ENCODE data around the gene CYB561A3. TPM values are rescaled to one million over a fixed set of nuclear protein-coding genes. Genes with fewer than 3 reads are reported as not detected.

Gene CYB561A3
- total and polyA plus RNA-seq, 2 experiments from 2014 or later, result 9.8 to 30.8 TPM

DNA sequence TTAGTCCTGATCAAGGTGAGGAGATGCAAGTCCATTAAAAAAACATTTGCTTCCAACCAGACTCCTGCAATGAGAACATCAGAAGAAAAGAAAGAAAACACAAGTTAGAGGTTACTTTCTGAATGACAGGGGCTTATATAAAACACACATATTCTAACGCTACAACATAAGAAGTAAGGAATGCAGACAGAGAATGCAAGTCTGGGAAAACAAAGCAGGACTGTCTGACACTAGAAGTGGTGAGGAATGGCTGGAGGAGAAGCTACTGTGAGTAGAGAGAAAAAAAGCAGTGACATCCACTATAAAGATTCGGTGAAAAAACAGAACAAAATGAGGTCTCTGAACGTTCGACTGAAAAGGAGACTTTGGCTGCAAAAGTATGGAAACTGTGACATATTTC is 43.0 kb upstream of the CYB561A3 start:
- peaks cover 57% of the 10 kb centered on the region for H3K36me3 ChIP-seq (ENCODE audit: insufficient read depth)
- no peak overlapping the region for H2AFZ ChIP-seq
- no peak overlapping the region for H3K4me3 Mint-ChIP-seq
- peaks cover 37% of the 10 kb centered on the region for H3F3A ChIP-seq (replicated peaks; ENCODE audit: low read depth)
- no peaks in the 10 kb centered on the region for H3K9me2 ChIP-seq (ENCODE audit: insufficient read depth)
- H3K4me2 ChIP-seq, result no peak overlapping the region
- no peaks in the 10 kb centered on the region for H3K4me1 ChIP-seq (ENCODE audit: insufficient read depth)
- DNase-seq (ENCODE audit: low spot score), result no peak
- no peaks in the 10 kb centered on the region for H3K4me1 Mint-ChIP-seq
- H3K79me2 ChIP-seq (replicated peaks; ENCODE audit: insufficient read depth), result no peaks in the 10 kb centered on the region
- H3K36me3 Mint-ChIP-seq (ENCODE audit: low read depth), result peaks cover 68% of the 10 kb centered on the region
- no peaks in the 10 kb centered on the region; the same call in 2 of the 3 replicates for H3K9me3 Mint-ChIP-seq
- H3K4me3 ChIP-seq, result no peak overlapping the region
- H3K27me3 ChIP-seq (ENCODE audit: insufficient read depth), result no peaks in the 10 kb centered on the region
- 0 out of 2 replicates have a peak overlapping the region, but pooled peaks have one; percentile 32 for H3K27ac ChIP-seq (ENCODE audit: low read depth)
- peaks cover 35% of the 10 kb centered on the region for H4K20me1 ChIP-seq (replicated peaks; ENCODE audit: insufficient read depth)
- H3K27ac Mint-ChIP-seq, result no peak overlapping the region
- no peak for ATAC-seq
- H3K27me3 Mint-ChIP-seq (ENCODE audit: insufficient read depth, low read depth, poor library complexity), result no peaks in the 10 kb centered on the region
- no peak for TF ChIP-seq ZNF114 (CRISPR knock-in tag; IDR thresholded peaks at IDR 0.05)
- TF ChIP-seq, protein P1, sequence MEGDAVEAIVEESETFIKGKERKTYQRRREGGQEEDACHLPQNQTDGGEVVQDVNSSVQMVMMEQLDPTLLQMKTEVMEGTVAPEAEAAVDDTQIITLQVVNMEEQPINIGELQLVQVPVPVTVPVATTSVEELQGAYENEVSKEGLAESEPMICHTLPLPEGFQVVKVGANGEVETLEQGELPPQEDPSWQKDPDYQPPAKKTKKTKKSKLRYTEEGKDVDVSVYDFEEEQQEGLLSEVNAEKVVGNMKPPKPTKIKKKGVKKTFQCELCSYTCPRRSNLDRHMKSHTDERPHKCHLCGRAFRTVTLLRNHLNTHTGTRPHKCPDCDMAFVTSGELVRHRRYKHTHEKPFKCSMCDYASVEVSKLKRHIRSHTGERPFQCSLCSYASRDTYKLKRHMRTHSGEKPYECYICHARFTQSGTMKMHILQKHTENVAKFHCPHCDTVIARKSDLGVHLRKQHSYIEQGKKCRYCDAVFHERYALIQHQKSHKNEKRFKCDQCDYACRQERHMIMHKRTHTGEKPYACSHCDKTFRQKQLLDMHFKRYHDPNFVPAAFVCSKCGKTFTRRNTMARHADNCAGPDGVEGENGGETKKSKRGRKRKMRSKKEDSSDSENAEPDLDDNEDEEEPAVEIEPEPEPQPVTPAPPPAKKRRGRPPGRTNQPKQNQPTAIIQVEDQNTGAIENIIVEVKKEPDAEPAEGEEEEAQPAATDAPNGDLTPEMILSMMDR (conservative IDR thresholded peaks at IDR 0.05; ENCODE audit: low read depth in 2 of 2), result no peak
- TF ChIP-seq, protein P2, sequence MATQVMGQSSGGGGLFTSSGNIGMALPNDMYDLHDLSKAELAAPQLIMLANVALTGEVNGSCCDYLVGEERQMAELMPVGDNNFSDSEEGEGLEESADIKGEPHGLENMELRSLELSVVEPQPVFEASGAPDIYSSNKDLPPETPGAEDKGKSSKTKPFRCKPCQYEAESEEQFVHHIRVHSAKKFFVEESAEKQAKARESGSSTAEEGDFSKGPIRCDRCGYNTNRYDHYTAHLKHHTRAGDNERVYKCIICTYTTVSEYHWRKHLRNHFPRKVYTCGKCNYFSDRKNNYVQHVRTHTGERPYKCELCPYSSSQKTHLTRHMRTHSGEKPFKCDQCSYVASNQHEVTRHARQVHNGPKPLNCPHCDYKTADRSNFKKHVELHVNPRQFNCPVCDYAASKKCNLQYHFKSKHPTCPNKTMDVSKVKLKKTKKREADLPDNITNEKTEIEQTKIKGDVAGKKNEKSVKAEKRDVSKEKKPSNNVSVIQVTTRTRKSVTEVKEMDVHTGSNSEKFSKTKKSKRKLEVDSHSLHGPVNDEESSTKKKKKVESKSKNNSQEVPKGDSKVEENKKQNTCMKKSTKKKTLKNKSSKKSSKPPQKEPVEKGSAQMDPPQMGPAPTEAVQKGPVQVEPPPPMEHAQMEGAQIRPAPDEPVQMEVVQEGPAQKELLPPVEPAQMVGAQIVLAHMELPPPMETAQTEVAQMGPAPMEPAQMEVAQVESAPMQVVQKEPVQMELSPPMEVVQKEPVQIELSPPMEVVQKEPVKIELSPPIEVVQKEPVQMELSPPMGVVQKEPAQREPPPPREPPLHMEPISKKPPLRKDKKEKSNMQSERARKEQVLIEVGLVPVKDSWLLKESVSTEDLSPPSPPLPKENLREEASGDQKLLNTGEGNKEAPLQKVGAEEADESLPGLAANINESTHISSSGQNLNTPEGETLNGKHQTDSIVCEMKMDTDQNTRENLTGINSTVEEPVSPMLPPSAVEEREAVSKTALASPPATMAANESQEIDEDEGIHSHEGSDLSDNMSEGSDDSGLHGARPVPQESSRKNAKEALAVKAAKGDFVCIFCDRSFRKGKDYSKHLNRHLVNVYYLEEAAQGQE (IDR thresholded peaks at IDR 0.05; ENCODE audit: unreplicated experiment), result no peak

- Histone ChIP-seq H3K36me3 (ENCODE audit: insufficient read depth) (peaks cover 57% of the 10 kb centered on the region), H3K27me3 (ENCODE audit: insufficient read depth) (no peaks in the 10 kb centered on the region), H3K27ac (ENCODE audit: low read depth) (peak overlapping the region; percentile 32; the same call in 1 of the 2 replicates), H3K79me2 (replicated peaks; ENCODE audit: insufficient read depth) (no peaks in the 10 kb centered on the region), H3K4me3 (no peak overlapping the region), H3K4me2 (no peak overlapping the region), H2AFZ (no peak overlapping the region), H3F3A (replicated peaks; ENCODE audit: low read depth) (peaks cover 37% of the 10 kb centered on the region), H3K4me1 (ENCODE audit: insufficient read depth) (no peaks in the 10 kb centered on the region), H4K20me1 (replicated peaks; ENCODE audit: insufficient read depth) (peaks cover 31% of the 10 kb centered on the region), H3K9me2 (ENCODE audit: insufficient read depth) (no peaks in the 10 kb centered on the region)
- Mint-ChIP-seq H3K27ac (no peak overlapping the region), H3K27me3 (ENCODE audit: insufficient read depth, low read depth, poor library complexity) (no peaks in the 10 kb centered on the region), H3K36me3 (ENCODE audit: low read depth) (peaks cover 63% of the 10 kb centered on the region), H3K4me3 (no peak overlapping the region), H3K9me3 (no peaks in the 10 kb centered on the region; the same call in 2 of the 3 replicates), H3K4me1 (no peaks in the 10 kb centered on the region)
- DNase-seq (ENCODE audit: low spot score) (no peak), ATAC-seq (no peak)
- no peak for TF ChIP-seq STAT1 (IDR thresholded peaks at IDR 0.05; ENCODE audit: unreplicated experiment)
- no peak for TF ChIP-seq ZNF114 (CRISPR knock-in tag; IDR thresholded peaks at IDR 0.05)
These were observed 42.4 kb upstream of the CYB561A3 start for GRCh38 chr11:61404103-61404502.

DNA sequence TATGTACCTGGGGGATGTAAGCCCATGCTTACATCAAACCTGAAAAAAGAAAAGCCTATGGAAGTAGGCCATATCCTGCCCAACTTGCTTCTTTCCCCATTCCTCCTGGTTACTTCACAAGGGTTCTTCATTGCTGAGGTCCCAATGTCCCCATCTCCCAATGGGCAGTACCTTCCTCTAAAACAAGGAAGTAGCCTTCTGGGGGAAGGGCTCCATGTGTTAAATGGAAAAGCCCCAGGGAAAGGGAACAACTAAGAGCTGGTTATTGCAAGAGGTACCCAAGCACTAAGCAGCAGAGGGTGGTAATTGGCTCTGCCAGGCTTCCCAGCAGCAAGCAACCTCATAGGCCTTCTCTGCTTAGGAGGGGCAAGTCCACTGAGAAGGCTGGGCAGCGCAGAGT is 42.0 kb upstream of the CYB561A3 start:
- no peak for ATAC-seq
- Mint-ChIP-seq H3K9me3 (no peaks in the 10 kb centered on the region; the same call in 2 of the 3 replicates), H3K36me3 (ENCODE audit: low read depth) (peaks cover 62% of the 10 kb centered on the region), H3K27ac (no peak overlapping the region), H3K4me1 (no peaks in the 10 kb centered on the region), H3K4me3 (no peak overlapping the region), H3K27me3 (ENCODE audit: insufficient read depth, low read depth, poor library complexity) (no peaks in the 10 kb centered on the region)
- H2AFZ ChIP-seq, result no peak overlapping the region
- H3K36me3 ChIP-seq (ENCODE audit: insufficient read depth), result peaks cover 56% of the 10 kb centered on the region
- H3K9me2 ChIP-seq (ENCODE audit: insufficient read depth), result no peaks in the 10 kb centered on the region
- no peaks in the 10 kb centered on the region for H3K79me2 ChIP-seq (replicated peaks; ENCODE audit: insufficient read depth)
- H3K4me2 ChIP-seq, result no peak overlapping the region
- no peaks in the 10 kb centered on the region for H3K4me1 ChIP-seq (ENCODE audit: insufficient read depth)
- H4K20me1 ChIP-seq (replicated peaks; ENCODE audit: insufficient read depth), result peaks cover 27% of the 10 kb centered on the region
- peaks cover 33% of the 10 kb centered on the region for H3F3A ChIP-seq (replicated peaks; ENCODE audit: low read depth)
- H3K27ac ChIP-seq (ENCODE audit: low read depth), result no peak overlapping the region
- DNase-seq (ENCODE audit: low spot score), result no peak
- no peaks in the 10 kb centered on the region for H3K27me3 ChIP-seq (ENCODE audit: insufficient read depth)
- H3K4me3 ChIP-seq, result no peak overlapping the region
- no peak for TF ChIP-seq EZH2 (IDR thresholded peaks at IDR 0.05; ENCODE audit: low read depth, unreplicated experiment)

All from GM23338 (cell line).